Measurements from ENCODE around the gene INO80B. TPM values are rescaled to one million over a fixed set of nuclear protein-coding genes. Genes with fewer than 3 reads are reported as not detected.
"Not testable (repeated sequence)": the region's sequence is repeated elsewhere in the genome, so short reads cannot be mapped to it uniquely, and the experiment has no call there.

INO80B gene
- total RNA-seq, 1 experiment from 2014 or later = 34.2 TPM

GRCh38 chr2:74441170-74441689 lies 13.7 kb upstream of the INO80B start:
- BruUV-seq (replicated peaks) = TSS peak; percentile 45

GRCh38 chr2:74441690-74442482 lies 13.0 kb upstream of the INO80B start, which contains the start of gene RTKN:
TSS of gene RTKN (minus strand) at chr2:74441937. CDS start at chr2:74441816, 121 bp downstream.
- intact Hi-C loops (cut with micrococcal nuclease; ENCODE audit: unreplicated experiment) = no loop called here

More at GRCh38 chr2:74441170-74441689, 13.7 kb upstream of the INO80B start:
- DNase-seq = no peak
- Histone ChIP-seq H3K4me1 (replicated peaks; ENCODE audit: insufficient read depth) (peaks cover 17% of the 10 kb centered on the region), H3K9me3 (ENCODE audit: insufficient read depth, low read depth) (no peaks in the 10 kb centered on the region), H4K20me1 (ENCODE audit: insufficient read depth) (peaks cover 29% of the 10 kb centered on the region), H3K27me3 (ENCODE audit: insufficient read depth, low read depth) (no peaks in the 10 kb centered on the region), H3F3A (ENCODE audit: insufficient read depth, low read depth) (peaks cover 23% of the 10 kb centered on the region), H3K79me2 (ENCODE audit: low read depth) (peaks cover 37% of the 10 kb centered on the region), H3K4me2 (peak overlapping the region; percentile 93), H3K4me3 (peak overlapping the region; percentile 66), H3K9me2 (ENCODE audit: insufficient read depth) (no peaks in the 10 kb centered on the region), H3K36me3 (ENCODE audit: low read depth) (0 out of 2 replicates have a peak, but pooled peaks cover 4% of the 10 kb centered on the region), H3K27ac (peak overlapping the region; percentile 64), H2AFZ (peak overlapping the region; percentile 87)
- intact Hi-C loops (cut with micrococcal nuclease; ENCODE audit: unreplicated experiment) = no loop called here
- ChIA-PET CTCF (no interaction called here), POLR2A (ENCODE audit: unreplicated experiment) (interaction anchor here (0.8 to 1.1 kb wide), 2 partner anchors 11 to 42 kb away, joined by 3 to 8 read pairs; partner anchors contain the start of genes CCDC142 and TTC31)
- TF ChIP-seq CTCF (conservative IDR thresholded peaks at IDR 0.05) (no peak), EZH2 (IDR thresholded peaks at IDR 0.05; ENCODE audit: low read depth) (no peak)

GRCh38 chr2:74442483-74443297 lies 12.2 kb upstream of the INO80B start:
- Histone ChIP-seq H3K79me2 (ENCODE audit: low read depth) (peaks cover 27% of the 10 kb centered on the region), H2AFZ (peak overlapping the region; percentile 87), H3F3A (ENCODE audit: insufficient read depth, low read depth) (peaks cover 23% of the 10 kb centered on the region), H4K20me1 (ENCODE audit: insufficient read depth) (peaks cover 23% of the 10 kb centered on the region), H3K4me2 (peak overlapping the region; percentile 93), H3K4me3 (peak overlapping the region; percentile 66), H3K27ac (peak overlapping the region; percentile 64), H3K4me1 (replicated peaks; ENCODE audit: insufficient read depth) (peaks cover 17% of the 10 kb centered on the region)
- H3K9me3 ChIP-seq (ENCODE audit: insufficient read depth, low read depth); H3K36me3 ChIP-seq (ENCODE audit: low read depth); CTCF ChIA-PET; intact Hi-C loops (cut with micrococcal nuclease; ENCODE audit: unreplicated experiment); POLR2A ChIA-PET (ENCODE audit: unreplicated experiment); DNase-seq; BruUV-seq (replicated peaks); H3K9me2 ChIP-seq (ENCODE audit: insufficient read depth); H3K27me3 ChIP-seq (ENCODE audit: insufficient read depth, low read depth): not testable (repeated sequence)

More at GRCh38 chr2:74441690-74442482, 13.0 kb upstream of the INO80B start, which contains the start of gene RTKN:
- TSS peak; percentile 64 for BruUV-seq (replicated peaks)
- TF ChIP-seq EZH2 (IDR thresholded peaks at IDR 0.05; ENCODE audit: low read depth) = no peak
- Histone ChIP-seq H3K36me3 (ENCODE audit: low read depth) (0 out of 2 replicates have a peak, but pooled peaks cover 4% of the 10 kb centered on the region), H4K20me1 (ENCODE audit: insufficient read depth) (peaks cover 24% of the 10 kb centered on the region), H3K27ac (peak within 1 kb of the TSS; percentile 64), H3K27me3 (ENCODE audit: insufficient read depth, low read depth) (no peaks in the 10 kb centered on the region), H3K4me3 (peak within 1 kb of the TSS; percentile 66), H3F3A (ENCODE audit: insufficient read depth, low read depth) (peaks cover 23% of the 10 kb centered on the region), H2AFZ (peak within 1 kb of the TSS; percentile 87), H3K4me1 (replicated peaks; ENCODE audit: insufficient read depth) (peaks cover 17% of the 10 kb centered on the region), H3K4me2 (peak within 1 kb of the TSS; percentile 93), H3K79me2 (ENCODE audit: low read depth) (peaks cover 35% of the 10 kb centered on the region), H3K9me3 (ENCODE audit: insufficient read depth, low read depth) (no peaks in the 10 kb centered on the region), H3K9me2 (ENCODE audit: insufficient read depth) (no peaks in the 10 kb centered on the region)
- peak; percentile 74 to 85 for DNase-seq
- ChIA-PET POLR2A (ENCODE audit: unreplicated experiment) (no interaction called here), CTCF (no interaction called here)

Data from PC-9 (cell line).